ENCODE data around the gene SGK1.
"Not testable (repeated sequence)": the region's sequence is repeated elsewhere in the genome, so short reads cannot be mapped to it uniquely, and the experiment has no call there.

SGK1 gene

GRCh38 chr6:134251320-134251719 lies 66.6 kb downstream of the SGK1 start:
- DNase-seq (ENCODE audit: low read depth) = no peak

- DNase-seq (ENCODE audit: low read depth) = no peak
Measured at GRCh38 chr6:134250776-134251175, 67.1 kb downstream of the SGK1 start.

GRCh38 chr6:134249759-134250602 lies 67.9 kb downstream of the SGK1 start:
- no peak for DNase-seq (ENCODE audit: low read depth)

- no peak for DNase-seq (ENCODE audit: low read depth)
Measured at GRCh38 chr6:134249239-134249758, 68.6 kb downstream of the SGK1 start.

- DNase-seq (ENCODE audit: low read depth) = no peak
Measured at GRCh38 chr6:134247844-134248580, 69.9 kb downstream of the SGK1 start.

- no peak for DNase-seq (ENCODE audit: low read depth)
Measured at GRCh38 chr6:134247231-134247833, 70.6 kb downstream of the SGK1 start.

- DNase-seq (ENCODE audit: low read depth) = no peak
Measured at GRCh38 chr6:134245706-134246105, 72.2 kb downstream of the SGK1 start.

- no peak for DNase-seq (ENCODE audit: low read depth)
Measured at GRCh38 chr6:134245041-134245440, 72.9 kb downstream of the SGK1 start.

GRCh38 chr6:134240665-134241431 lies 77.1 kb downstream of the SGK1 start:
- no peak for DNase-seq (ENCODE audit: low read depth)

- DNase-seq (ENCODE audit: low read depth) = no peak
Measured at GRCh38 chr6:134238960-134239795, 78.7 kb downstream of the SGK1 start.

GRCh38 chr6:134238006-134238405 lies 79.9 kb downstream of the SGK1 start:
- no peak for DNase-seq (ENCODE audit: low read depth)

- no peak for DNase-seq (ENCODE audit: low read depth)
Measured at GRCh38 chr6:134235937-134236751, 81.8 kb downstream of the SGK1 start.

GRCh38 chr6:134235334-134235733 lies 82.6 kb downstream of the SGK1 start:
- not testable (repeated sequence) for DNase-seq (ENCODE audit: low read depth)

GRCh38 chr6:134233180-134233955 lies 84.5 kb downstream of the SGK1 start:
- DNase-seq (ENCODE audit: low read depth) = no peak

- DNase-seq (ENCODE audit: low read depth) = no peak
Measured at GRCh38 chr6:134230940-134231339, 87.0 kb downstream of the SGK1 start.

- no peak for DNase-seq (ENCODE audit: low read depth)
Measured at GRCh38 chr6:134230087-134230700, 87.7 kb downstream of the SGK1 start.

- DNase-seq (ENCODE audit: low read depth) = no peak
Measured at GRCh38 chr6:134229520-134229919, 88.4 kb downstream of the SGK1 start.

GRCh38 chr6:134223796-134224420 lies 94.0 kb downstream of the SGK1 start:
- DNase-seq (ENCODE audit: low read depth) = no peak

Data from GM04503 (cell line).